Bone marrow (tissue), 2 donors: Measurements from ENCODE around the gene P2RX3.
A peak's percentile ranks its signal among the peaks of the same experiment; 100 is the strongest.
"Not testable (repeated sequence)": the region's sequence is repeated elsewhere in the genome, so short reads cannot be mapped to it uniquely, and the experiment has no call there.

Experiments used
- DNase-seq, 2 donors: peaks; one replicate each; lab custom pipeline; 2025; lab: John Stamatoyannopoulos, UW

Gene P2RX3

GRCh38 chr11:57349491-57350274 is 11.5 kb downstream of the P2RX3 start:
- DNase-seq = peak; percentile 11 to 40

- DNase-seq = no peak
Observed at GRCh38 chr11:57353036-57353435, 14.9 kb downstream of the P2RX3 start.

- no peak for DNase-seq
Observed at GRCh38 chr11:57353446-57353845, 15.3 kb downstream of the P2RX3 start.

- no peak for DNase-seq
Observed at GRCh38 chr11:57353852-57354251, 15.7 kb downstream of the P2RX3 start.

GRCh38 chr11:57354699-57355098 is 16.5 kb downstream of the P2RX3 start:
- peak in 1 of 2 donors; percentile 93 for DNase-seq

GRCh38 chr11:57356268-57356667 is 18.1 kb downstream of the P2RX3 start:
- peak in 1 of 2 donors; percentile 26 for DNase-seq

- DNase-seq = no peak
Observed at GRCh38 chr11:57357310-57357709, 19.2 kb downstream of the P2RX3 start.

- DNase-seq = no peak
Observed at GRCh38 chr11:57357856-57358255, 19.7 kb downstream of the P2RX3 start.

- no peak for DNase-seq
Observed at GRCh38 chr11:57358543-57358961, 20.4 kb downstream of the P2RX3 start.

GRCh38 chr11:57358991-57359390 is 20.8 kb downstream of the P2RX3 start:
- no peak for DNase-seq

GRCh38 chr11:57359396-57359795 is 21.2 kb downstream of the P2RX3 start:
- no peak for DNase-seq

GRCh38 chr11:57359896-57360690 is 21.9 kb downstream of the P2RX3 start:
- no peak for DNase-seq

GRCh38 chr11:57360991-57361390 is 22.8 kb downstream of the P2RX3 start:
- DNase-seq = no peak

- DNase-seq = not testable (repeated sequence)
Observed at GRCh38 chr11:57361420-57361819, 23.3 kb downstream of the P2RX3 start.

- no peak for DNase-seq
Observed at GRCh38 chr11:57361926-57362325, 23.8 kb downstream of the P2RX3 start.

GRCh38 chr11:57363131-57364080 is 25.3 kb downstream of the P2RX3 start:
- no peak for DNase-seq

GRCh38 chr11:57364851-57365660 is 26.9 kb downstream of the P2RX3 start:
- no peak for DNase-seq

GRCh38 chr11:57368106-57368844 is 30.1 kb downstream of the P2RX3 start:
- no peak for DNase-seq

GRCh38 chr11:57368845-57369232 is 30.7 kb downstream of the P2RX3 start:
- DNase-seq = no peak

- no peak for DNase-seq
Observed at GRCh38 chr11:57370251-57370650, 32.1 kb downstream of the P2RX3 start.
